ENCODE data around the gene MRPL17. TPM values are rescaled to one million over a fixed set of nuclear protein-coding genes. Genes with fewer than 3 reads are reported as not detected.

The MRPL17 gene
- total and polyA plus RNA-seq, 10 of the 15 experiments (the other 5 are each of a cell fraction or from before 2014, with no cell fraction given) = 60.3 to 171 (median 94.8) TPM

DNA sequence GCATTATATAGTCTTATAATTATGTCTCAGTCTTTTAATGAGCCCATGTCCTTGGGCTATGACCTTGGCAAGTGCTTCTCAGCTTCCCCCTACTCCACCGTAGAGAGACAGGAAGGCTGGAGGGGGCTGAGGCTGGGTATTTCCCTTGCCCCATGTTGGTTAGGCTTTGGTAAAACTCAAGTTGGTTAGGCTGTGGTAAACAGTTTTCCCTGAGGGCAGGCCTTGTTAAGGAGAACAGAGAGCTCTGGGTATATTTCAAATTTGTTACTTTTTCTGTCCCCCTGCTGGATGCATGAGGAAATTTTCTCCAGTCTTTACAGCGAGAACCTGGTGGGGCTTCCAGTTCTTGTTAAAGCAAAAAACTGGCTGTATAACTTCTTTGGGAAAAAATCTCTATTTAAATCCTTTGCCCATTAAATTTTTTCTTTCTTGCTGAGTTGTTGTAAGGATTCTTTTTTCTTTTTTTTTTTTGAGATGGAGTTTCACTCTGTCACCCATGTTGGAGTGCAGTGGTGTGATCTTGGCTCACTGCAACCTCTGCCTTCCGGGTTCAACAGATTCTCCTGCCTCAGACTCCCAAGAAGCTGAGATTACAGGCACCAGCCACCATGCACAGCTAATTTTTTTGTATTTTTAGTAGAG is 15.3 kb downstream of the MRPL17 start (continued):
- TF ChIP-seq NRF1 (conservative IDR thresholded peaks at IDR 0.05; ENCODE audit: low read depth, low read length) (no peak), SUPT20H (IDR thresholded peaks at IDR 0.05; ENCODE audit: borderline replicate concordance, control insufficient read depth, low read depth, low read length) (no peak), STAT1 (conservative IDR thresholded peaks at IDR 0.05) (no peak), KAT2A (conservative IDR thresholded peaks at IDR 0.05; ENCODE audit: control insufficient read depth, low read depth, low read length) (no peak), GABPA (IDR thresholded peaks at IDR 0.05; ENCODE audit: low read depth) (no peak), HDAC6 (IDR thresholded peaks at IDR 0.05; ENCODE audit: unreplicated experiment) (no peak), ZNF384 (IDR thresholded peaks at IDR 0.05; ENCODE audit: borderline replicate concordance, low read depth, low read length) (no peak), CBFB (IDR thresholded peaks at IDR 0.05; ENCODE audit: low read depth) (no peak), ZNF274 (IDR thresholded peaks at IDR 0.05; ENCODE audit: insufficient read depth, insufficient read length) (no peak), WRNIP1 (IDR thresholded peaks at IDR 0.05; ENCODE audit: borderline replicate concordance, low read depth, low read length) (no peak), ZNF592 (IDR thresholded peaks at IDR 0.05) (no peak), BHLHE40 (IDR thresholded peaks at IDR 0.05; ENCODE audit: borderline replicate concordance in 1 of 2, low read depth in 2 of 2, low read length in 1 of 2) (no peak), SKIL (IDR thresholded peaks at IDR 0.05; ENCODE audit: low read depth, poor library complexity, severe bottlenecking) (no peak), CREM (IDR thresholded peaks at IDR 0.05; ENCODE audit: low read depth) (no peak), HDAC2 (IDR thresholded peaks at IDR 0.05) (no peak), EZH2 (IDR thresholded peaks at IDR 0.05; ENCODE audit: borderline replicate concordance, control insufficient read depth, low read depth, low read length) (no peak)
- TF ChIP-seq, protein P1, sequence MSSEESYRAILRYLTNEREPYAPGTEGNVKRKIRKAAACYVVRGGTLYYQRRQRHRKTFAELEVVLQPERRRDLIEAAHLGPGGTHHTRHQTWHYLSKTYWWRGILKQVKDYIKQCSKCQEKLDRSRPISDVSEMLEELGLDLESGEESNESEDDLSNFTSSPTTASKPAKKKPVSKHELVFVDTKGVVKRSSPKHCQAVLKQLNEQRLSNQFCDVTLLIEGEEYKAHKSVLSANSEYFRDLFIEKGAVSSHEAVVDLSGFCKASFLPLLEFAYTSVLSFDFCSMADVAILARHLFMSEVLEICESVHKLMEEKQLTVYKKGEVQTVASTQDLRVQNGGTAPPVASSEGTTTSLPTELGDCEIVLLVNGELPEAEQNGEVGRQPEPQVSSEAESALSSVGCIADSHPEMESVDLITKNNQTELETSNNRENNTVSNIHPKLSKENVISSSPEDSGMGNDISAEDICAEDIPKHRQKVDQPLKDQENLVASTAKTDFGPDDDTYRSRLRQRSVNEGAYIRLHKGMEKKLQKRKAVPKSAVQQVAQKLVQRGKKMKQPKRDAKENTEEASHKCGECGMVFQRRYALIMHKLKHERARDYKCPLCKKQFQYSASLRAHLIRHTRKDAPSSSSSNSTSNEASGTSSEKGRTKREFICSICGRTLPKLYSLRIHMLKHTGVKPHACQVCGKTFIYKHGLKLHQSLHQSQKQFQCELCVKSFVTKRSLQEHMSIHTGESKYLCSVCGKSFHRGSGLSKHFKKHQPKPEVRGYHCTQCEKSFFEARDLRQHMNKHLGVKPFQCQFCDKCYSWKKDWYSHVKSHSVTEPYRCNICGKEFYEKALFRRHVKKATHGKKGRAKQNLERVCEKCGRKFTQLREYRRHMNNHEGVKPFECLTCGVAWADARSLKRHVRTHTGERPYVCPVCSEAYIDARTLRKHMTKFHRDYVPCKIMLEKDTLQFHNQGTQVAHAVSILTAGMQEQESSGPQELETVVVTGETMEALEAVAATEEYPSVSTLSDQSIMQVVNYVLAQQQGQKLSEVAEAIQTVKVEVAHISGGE (CRISPR knock-in tag; IDR thresholded peaks at IDR 0.05) = no peak

Measured in GM12878 (cell line).